ENCODE measurements around the gene COPS7B.

The COPS7B gene

GRCh38 chr2:231752061-231752460 is 34.2 kb upstream of the COPS7B start:
- Histone ChIP-seq H3K27ac (ENCODE audit: low read length) (no peak overlapping the region), H3K9ac (ENCODE audit: low read depth, low read length) (no peak overlapping the region), H3K4me2 (ENCODE audit: insufficient read depth, low read length) (no peak overlapping the region), H4K20me1 (ENCODE audit: insufficient read depth, low read length) (no peaks in the 10 kb centered on the region), H3K36me3 (ENCODE audit: insufficient read depth, low read length) (no peaks in the 10 kb centered on the region), H2AFZ (ENCODE audit: low read depth, low read length) (no peak overlapping the region), H3K79me2 (ENCODE audit: insufficient read depth, low read length) (no peaks in the 10 kb centered on the region), H3K4me3 (ENCODE audit: low read depth in 1 of 2, low read length in 2 of 2) (no peak overlapping the region), H3K9me3 (ENCODE audit: insufficient read depth, low read length, severe bottlenecking) (no peaks in the 10 kb centered on the region), H3K4me1 (ENCODE audit: insufficient read depth, low read length) (peaks cover 30% of the 10 kb centered on the region), H3K27me3 (ENCODE audit: insufficient read depth, low read length, poor library complexity) (no peaks in the 10 kb centered on the region)
- no peak for TF ChIP-seq CTCF (IDR thresholded peaks at IDR 0.05; ENCODE audit: borderline replicate concordance, extremely low read depth, low read length, poor library complexity, severe bottlenecking)
- no peak for TF ChIP-seq EZH2 (IDR thresholded peaks at IDR 0.05; ENCODE audit: borderline replicate concordance, low read depth, low read length, severe bottlenecking)
- DNase-seq (no peak), ATAC-seq (ENCODE audit: insufficient read depth, low read depth) (peak; percentile 50; the same call in 1 of the 3 replicates)

- H3K4me3 ChIP-seq (ENCODE audit: low read depth in 1 of 2, low read length in 2 of 2): no peak overlapping the region
- H3K27me3 ChIP-seq (ENCODE audit: insufficient read depth, low read length, poor library complexity): no peaks in the 10 kb centered on the region
- no peak overlapping the region for H2AFZ ChIP-seq (ENCODE audit: low read depth, low read length)
- no peaks in the 10 kb centered on the region for H3K9me3 ChIP-seq (ENCODE audit: insufficient read depth, low read length, severe bottlenecking)
- H3K36me3 ChIP-seq (ENCODE audit: insufficient read depth, low read length): no peaks in the 10 kb centered on the region
- H3K79me2 ChIP-seq (ENCODE audit: insufficient read depth, low read length): peaks cover 18% of the 10 kb centered on the region
- H3K27ac ChIP-seq (ENCODE audit: low read length): no peak overlapping the region
- no peak overlapping the region for H3K4me2 ChIP-seq (ENCODE audit: insufficient read depth, low read length)
- H4K20me1 ChIP-seq (ENCODE audit: insufficient read depth, low read length): no peaks in the 10 kb centered on the region; the same call in 1 of the 2 replicates
- TF ChIP-seq EZH2 (IDR thresholded peaks at IDR 0.05; ENCODE audit: borderline replicate concordance, low read depth, low read length, severe bottlenecking) (no peak), CTCF (IDR thresholded peaks at IDR 0.05; ENCODE audit: borderline replicate concordance, extremely low read depth, low read length, poor library complexity, severe bottlenecking) (no peak)
- peaks cover 23% of the 10 kb centered on the region for H3K4me1 ChIP-seq (ENCODE audit: insufficient read depth, low read length)
- DNase-seq (no peak), ATAC-seq (ENCODE audit: insufficient read depth, low read depth) (no peak)
- H3K9ac ChIP-seq (ENCODE audit: low read depth, low read length): no peak overlapping the region
Measured at GRCh38 chr2:231761735-231762134, 24.5 kb upstream of the COPS7B start.

DNA sequence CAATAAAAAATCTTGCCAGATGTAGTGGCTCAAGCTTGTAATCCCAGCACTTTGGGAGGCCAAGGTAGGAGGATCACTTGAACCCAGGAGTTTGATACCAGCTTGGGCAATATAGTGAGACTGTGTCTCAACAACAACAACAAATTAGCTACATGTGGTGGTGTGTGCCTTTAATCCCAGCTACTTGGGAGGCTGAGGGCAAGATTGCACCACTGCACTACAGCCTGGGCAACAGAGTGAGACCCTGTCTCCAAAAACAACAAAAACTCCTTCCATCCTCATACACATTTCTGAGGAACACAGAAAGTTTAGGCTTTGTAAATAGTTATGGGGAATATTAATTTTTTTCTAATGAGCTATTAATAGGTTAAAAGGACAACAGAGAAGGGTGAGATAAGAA is 22.1 kb upstream of the COPS7B start:
- H3K4me2 ChIP-seq (ENCODE audit: insufficient read depth, low read length): no peak overlapping the region

More for the DNA sequence above, 22.1 kb upstream of the COPS7B start:
- no peaks in the 10 kb centered on the region for H3K9me3 ChIP-seq (ENCODE audit: insufficient read depth, low read length, severe bottlenecking)
- no peak for TF ChIP-seq EZH2 (IDR thresholded peaks at IDR 0.05; ENCODE audit: borderline replicate concordance, low read depth, low read length, severe bottlenecking)
- TF ChIP-seq CTCF (IDR thresholded peaks at IDR 0.05; ENCODE audit: borderline replicate concordance, extremely low read depth, low read length, poor library complexity, severe bottlenecking): no peak
- H3K27me3 ChIP-seq (ENCODE audit: insufficient read depth, low read length, poor library complexity): no peaks in the 10 kb centered on the region
- H3K27ac ChIP-seq (ENCODE audit: low read length): no peak overlapping the region
- H2AFZ ChIP-seq (ENCODE audit: low read depth, low read length): no peak overlapping the region
- H3K9ac ChIP-seq (ENCODE audit: low read depth, low read length): no peak overlapping the region
- H3K4me3 ChIP-seq (ENCODE audit: low read depth in 1 of 2, low read length in 2 of 2): no peak overlapping the region
- H3K36me3 ChIP-seq (ENCODE audit: insufficient read depth, low read length): no peaks in the 10 kb centered on the region
- ATAC-seq (ENCODE audit: insufficient read depth, low read depth) (no peak), DNase-seq (no peak)
- H3K79me2 ChIP-seq (ENCODE audit: insufficient read depth, low read length): peaks cover 17% of the 10 kb centered on the region
- H4K20me1 ChIP-seq (ENCODE audit: insufficient read depth, low read length): peaks cover 3% of the 10 kb centered on the region; the same call in 1 of the 2 replicates
- peaks cover 24% of the 10 kb centered on the region for H3K4me1 ChIP-seq (ENCODE audit: insufficient read depth, low read length)

All from DND-41 (cell line).